Measurements from ENCODE around the gene RINL. TPM values are rescaled to one million over a fixed set of nuclear protein-coding genes. Genes with fewer than 3 reads are reported as not detected.
A peak's percentile ranks its signal among the peaks of the same experiment; 100 is the strongest.

Gene RINL
- total RNA-seq, 1 donor: 2.5 TPM

GRCh38 chr19:38850436-38850975 is 27.6 kb downstream of the RINL start:
- Histone ChIP-seq H3K9me3 (ENCODE audit: low read depth, low read length) (no peaks in the 10 kb centered on the region), H3K27ac (ENCODE audit: low read depth, low read length) (peak overlapping the region; percentile 84), H2AFZ (ENCODE audit: low read length) (peak overlapping the region; percentile 67), H3K36me3 (ENCODE audit: insufficient read depth, low read length) (peaks cover 31% of the 10 kb centered on the region), H4K20me1 (ENCODE audit: insufficient read depth, low read length) (peaks cover 34% of the 10 kb centered on the region), H3K4me1 (ENCODE audit: insufficient read depth, low read length) (peaks cover 27% of the 10 kb centered on the region), H3K27me3 (ENCODE audit: insufficient read depth, low read length) (no peaks in the 10 kb centered on the region), H3K4me2 (ENCODE audit: insufficient read depth, low read length) (peak overlapping the region; percentile 96), H3K79me2 (ENCODE audit: insufficient read depth, low read length) (peaks cover 37% of the 10 kb centered on the region), H3K4me3 (ENCODE audit: insufficient read depth, low read length) (peak overlapping the region; percentile 88)
- TF ChIP-seq, protein P1, sequence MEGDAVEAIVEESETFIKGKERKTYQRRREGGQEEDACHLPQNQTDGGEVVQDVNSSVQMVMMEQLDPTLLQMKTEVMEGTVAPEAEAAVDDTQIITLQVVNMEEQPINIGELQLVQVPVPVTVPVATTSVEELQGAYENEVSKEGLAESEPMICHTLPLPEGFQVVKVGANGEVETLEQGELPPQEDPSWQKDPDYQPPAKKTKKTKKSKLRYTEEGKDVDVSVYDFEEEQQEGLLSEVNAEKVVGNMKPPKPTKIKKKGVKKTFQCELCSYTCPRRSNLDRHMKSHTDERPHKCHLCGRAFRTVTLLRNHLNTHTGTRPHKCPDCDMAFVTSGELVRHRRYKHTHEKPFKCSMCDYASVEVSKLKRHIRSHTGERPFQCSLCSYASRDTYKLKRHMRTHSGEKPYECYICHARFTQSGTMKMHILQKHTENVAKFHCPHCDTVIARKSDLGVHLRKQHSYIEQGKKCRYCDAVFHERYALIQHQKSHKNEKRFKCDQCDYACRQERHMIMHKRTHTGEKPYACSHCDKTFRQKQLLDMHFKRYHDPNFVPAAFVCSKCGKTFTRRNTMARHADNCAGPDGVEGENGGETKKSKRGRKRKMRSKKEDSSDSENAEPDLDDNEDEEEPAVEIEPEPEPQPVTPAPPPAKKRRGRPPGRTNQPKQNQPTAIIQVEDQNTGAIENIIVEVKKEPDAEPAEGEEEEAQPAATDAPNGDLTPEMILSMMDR (IDR thresholded peaks at IDR 0.05; ENCODE audit: extremely low read depth, low read depth, low read length): peak; percentile 11
- DNase-seq (ENCODE audit: insufficient read length, low spot score, missing footprints): peak; percentile 99

GRCh38 chr19:38849860-38850435 is 28.1 kb downstream of the RINL start, which contains the start of gene HNRNPL:
Gene HNRNPL, minus strand, starts transcription at chr19:38849986. Its CDS starts 20 bp downstream, at chr19:38849966.
- no peaks in the 10 kb centered on the region for H3K27me3 ChIP-seq (ENCODE audit: insufficient read depth, low read length)
- H3K4me2 ChIP-seq (ENCODE audit: insufficient read depth, low read length): peak within 1 kb of the TSS; percentile 96
- peak within 1 kb of the TSS; percentile 84 for H3K27ac ChIP-seq (ENCODE audit: low read depth, low read length)
- peaks cover 42% of the 10 kb centered on the region for H3K79me2 ChIP-seq (ENCODE audit: insufficient read depth, low read length)
- H3K4me1 ChIP-seq (ENCODE audit: insufficient read depth, low read length): peaks cover 27% of the 10 kb centered on the region
- H3K9me3 ChIP-seq (ENCODE audit: low read depth, low read length): no peaks in the 10 kb centered on the region
- TF ChIP-seq, protein P1 (IDR thresholded peaks at IDR 0.05; ENCODE audit: extremely low read depth, low read depth, low read length): peak; percentile 33
- H3K4me3 ChIP-seq (ENCODE audit: insufficient read depth, low read length): peak within 1 kb of the TSS; percentile 91
- peaks cover 39% of the 10 kb centered on the region for H4K20me1 ChIP-seq (ENCODE audit: insufficient read depth, low read length)
- H2AFZ ChIP-seq (ENCODE audit: low read length): peak within 1 kb of the TSS; percentile 67
- peaks cover 37% of the 10 kb centered on the region for H3K36me3 ChIP-seq (ENCODE audit: insufficient read depth, low read length)
- peak; percentile 100 for DNase-seq (ENCODE audit: insufficient read length, low spot score, missing footprints)

- H3K27ac ChIP-seq (ENCODE audit: low read depth, low read length): peak overlapping the region; percentile 70
- H3K9me3 ChIP-seq (ENCODE audit: low read depth, low read length): no peaks in the 10 kb centered on the region
- DNase-seq (ENCODE audit: insufficient read length, low spot score, missing footprints): peak; percentile 99
- peak overlapping the region; percentile 91 for H3K4me3 ChIP-seq (ENCODE audit: insufficient read depth, low read length)
- H4K20me1 ChIP-seq (ENCODE audit: insufficient read depth, low read length): peaks cover 45% of the 10 kb centered on the region
- H3K4me1 ChIP-seq (ENCODE audit: insufficient read depth, low read length): peaks cover 27% of the 10 kb centered on the region
- H2AFZ ChIP-seq (ENCODE audit: low read length): no peak overlapping the region
- TF ChIP-seq, protein P1 (IDR thresholded peaks at IDR 0.05; ENCODE audit: extremely low read depth, low read depth, low read length): no peak
- peaks cover 49% of the 10 kb centered on the region for H3K79me2 ChIP-seq (ENCODE audit: insufficient read depth, low read length)
- H3K36me3 ChIP-seq (ENCODE audit: insufficient read depth, low read length): peaks cover 43% of the 10 kb centered on the region
- H3K27me3 ChIP-seq (ENCODE audit: insufficient read depth, low read length): no peaks in the 10 kb centered on the region
- peak overlapping the region; percentile 88 for H3K4me2 ChIP-seq (ENCODE audit: insufficient read depth, low read length)
These were observed 28.8 kb downstream of the RINL start for GRCh38 chr19:38849147-38849859.
